ENCODE data around the gene DHCR7.

Gene DHCR7

GRCh38 chr11:71456831-71457230, 8.6 kb upstream of the DHCR7 start:
- DNase-seq (ENCODE audit: low spot score), result no peak

- no peak for DNase-seq (ENCODE audit: low spot score)
These were observed 8.1 kb upstream of the DHCR7 start for GRCh38 chr11:71456294-71456693.

GRCh38 chr11:71454470-71455113, 6.4 kb upstream of the DHCR7 start:
- DNase-seq (ENCODE audit: low spot score), result no peak

- no peak for DNase-seq (ENCODE audit: low spot score)
These were observed 5.7 kb upstream of the DHCR7 start for GRCh38 chr11:71453918-71454304.

GRCh38 chr11:71453037-71453917, 5.1 kb upstream of the DHCR7 start, which contains the start of gene NADSYN1:
Gene NADSYN1 (plus strand): TSS chr11:71453203. CDS start chr11:71453297, 94 bp downstream.
- DNase-seq (ENCODE audit: low spot score), result peak; percentile 93

- DNase-seq (ENCODE audit: low spot score), result peak; percentile 67
These were observed 4.2 kb upstream of the DHCR7 start for GRCh38 chr11:71452199-71453036.

GRCh38 chr11:71451596-71452198, 3.5 kb upstream of the DHCR7 start:
- DNase-seq (ENCODE audit: low spot score), result peak; percentile 51

DNA sequence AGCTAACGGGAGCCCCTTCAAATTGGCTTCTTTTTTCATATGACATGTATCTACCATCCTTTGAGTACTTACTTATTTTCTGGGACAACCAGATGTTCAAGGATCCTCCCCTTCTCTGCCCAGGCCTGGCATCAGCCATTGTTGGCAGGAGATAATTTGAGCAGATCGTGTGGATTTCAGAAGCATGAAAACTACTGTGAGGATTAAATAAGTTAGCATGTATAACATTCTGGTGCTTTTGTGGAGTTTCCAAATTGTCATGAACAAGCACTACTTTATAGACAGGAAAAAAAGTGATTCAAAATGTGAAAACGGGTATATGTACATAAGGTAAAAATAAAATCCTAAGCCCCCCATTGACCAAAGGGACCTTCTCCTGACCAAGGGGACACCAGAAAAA, 2.7 kb upstream of the DHCR7 start:
- DNase-seq (ENCODE audit: low spot score), result peak; percentile 31

- no peak for DNase-seq (ENCODE audit: low spot score)
These were observed 2.3 kb upstream of the DHCR7 start for GRCh38 chr11:71450507-71450906.

DNA sequence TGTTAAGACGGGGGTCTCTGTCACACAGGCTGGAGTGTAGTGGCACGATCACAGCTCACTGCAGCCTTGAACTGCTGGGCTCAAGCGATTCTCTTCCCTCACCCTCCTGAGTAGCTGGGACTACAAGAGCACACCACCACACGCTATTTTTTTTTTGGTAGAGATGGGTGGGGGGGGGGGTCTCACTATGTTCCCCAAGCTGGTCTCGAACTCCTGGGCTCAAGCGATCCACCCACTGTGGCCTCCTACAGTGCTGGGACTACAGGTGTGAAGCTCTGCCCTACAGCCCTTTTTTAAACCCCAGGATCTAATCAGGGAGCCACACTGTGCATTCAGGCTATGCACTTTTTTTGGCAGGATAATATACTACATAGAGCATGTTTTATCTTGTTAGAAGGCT, 1.4 kb upstream of the DHCR7 start:
- peak; percentile 35 for DNase-seq (ENCODE audit: low spot score)

DNA sequence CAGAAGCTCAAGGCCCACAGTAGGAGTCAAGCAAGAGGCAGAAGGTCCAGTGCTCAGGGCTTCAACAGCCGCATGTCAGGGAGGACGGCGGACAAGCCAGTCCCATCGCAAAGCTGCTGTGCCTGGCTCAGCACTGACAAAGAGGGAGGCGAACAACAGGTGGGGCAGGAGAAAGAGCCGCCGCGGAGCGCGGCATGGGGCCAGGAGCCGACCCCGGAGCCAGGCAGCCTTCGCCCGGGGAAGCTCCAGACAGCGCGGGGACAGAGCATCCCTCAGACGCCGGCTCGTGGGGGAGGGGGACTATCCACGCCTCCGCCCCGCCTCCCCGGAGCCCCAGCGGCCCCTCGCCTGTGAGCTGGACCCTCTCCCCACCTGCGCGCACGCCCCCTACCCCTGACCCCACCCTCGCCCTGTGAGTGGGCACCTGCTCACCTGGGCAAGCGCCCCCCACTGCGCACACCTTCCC, 369 bp downstream of the DHCR7 start:
- DNase-seq (ENCODE audit: low spot score), result no peak

GRCh38 chr11:71446942-71447688, 1.1 kb downstream of the DHCR7 start:
- DNase-seq (ENCODE audit: low spot score), result peak; percentile 39

GRCh38 chr11:71446150-71446549, 2.0 kb downstream of the DHCR7 start:
- DNase-seq (ENCODE audit: low spot score), result no peak

- no peak for DNase-seq (ENCODE audit: low spot score)
These were observed 3.4 kb downstream of the DHCR7 start for GRCh38 chr11:71444811-71445210.

DNA sequence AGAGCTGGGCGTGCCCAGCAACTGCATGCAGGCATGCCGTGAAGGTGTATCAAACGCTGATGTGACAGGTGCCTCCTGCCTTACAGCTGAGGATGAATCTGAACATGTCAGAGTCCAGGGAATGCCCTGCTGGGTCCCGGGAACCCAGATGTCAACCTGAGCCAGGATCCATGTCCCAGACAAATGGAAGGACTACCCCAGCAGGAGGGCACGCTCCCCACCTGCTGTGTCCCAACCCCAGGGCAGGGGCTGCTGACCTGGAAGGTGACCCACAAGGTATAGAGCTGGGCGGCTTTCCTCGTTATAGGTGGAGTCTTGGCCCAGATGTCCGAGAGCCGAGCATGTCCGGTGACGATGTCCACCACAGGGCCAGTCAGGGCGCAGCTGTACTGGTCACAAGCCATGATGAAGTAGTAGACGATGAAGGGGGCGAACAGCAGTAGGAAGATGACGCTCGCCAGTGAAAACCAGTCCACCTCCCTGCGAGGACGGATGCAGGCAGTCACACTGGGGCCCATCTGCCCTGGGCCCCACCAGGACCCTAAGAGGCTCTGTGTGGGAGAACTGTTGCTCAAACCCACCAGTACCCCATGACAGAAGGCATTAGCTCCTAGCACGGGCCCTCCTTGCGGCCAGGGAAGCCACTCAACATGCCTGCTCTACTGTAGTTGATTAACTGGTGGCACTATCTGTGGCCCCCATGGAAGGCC, 4.3 kb downstream of the DHCR7 start:
- no peak for DNase-seq (ENCODE audit: low spot score)

DNA sequence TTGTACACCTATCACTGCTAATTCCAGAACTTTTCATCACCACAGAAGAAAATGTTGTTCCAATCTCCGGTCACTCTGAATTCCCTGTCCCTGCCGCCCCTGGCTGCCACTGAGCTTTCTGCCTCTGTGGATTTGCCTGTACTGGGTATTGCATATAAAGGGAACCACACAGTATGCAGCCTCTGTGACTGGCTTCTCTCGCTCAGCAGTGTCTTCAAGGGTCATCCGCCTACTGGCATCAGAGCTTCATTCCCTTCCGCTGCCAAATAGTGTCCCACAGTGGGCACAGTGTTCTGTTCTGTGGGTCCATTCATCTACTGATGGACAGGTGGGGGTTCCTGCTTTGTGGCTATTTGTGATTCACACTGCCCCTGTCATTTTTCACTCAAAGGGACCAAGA, 5.3 kb downstream of the DHCR7 start:
- peak; percentile 49 for DNase-seq (ENCODE audit: low spot score)

DNA sequence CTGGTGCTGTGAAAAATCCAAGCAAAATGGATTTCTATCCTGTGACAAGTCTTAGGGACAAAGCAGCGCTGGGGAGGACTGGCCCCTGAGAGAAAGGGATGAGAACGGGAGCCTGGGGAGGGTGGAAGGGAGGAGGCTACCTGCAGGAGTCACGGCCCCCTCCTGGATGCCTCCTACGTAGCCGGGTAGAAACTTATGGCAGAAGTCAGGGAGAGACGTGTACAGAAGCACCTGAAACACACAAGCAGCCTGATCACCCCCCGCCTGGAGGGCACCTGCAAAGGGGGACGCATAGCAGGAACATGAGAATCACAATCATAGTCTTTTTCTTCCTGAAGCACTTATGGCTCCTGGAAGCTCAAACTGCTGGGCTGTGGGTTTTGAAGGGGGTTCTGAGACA, 6.1 kb downstream of the DHCR7 start:
- no peak for DNase-seq (ENCODE audit: low spot score)

DNA sequence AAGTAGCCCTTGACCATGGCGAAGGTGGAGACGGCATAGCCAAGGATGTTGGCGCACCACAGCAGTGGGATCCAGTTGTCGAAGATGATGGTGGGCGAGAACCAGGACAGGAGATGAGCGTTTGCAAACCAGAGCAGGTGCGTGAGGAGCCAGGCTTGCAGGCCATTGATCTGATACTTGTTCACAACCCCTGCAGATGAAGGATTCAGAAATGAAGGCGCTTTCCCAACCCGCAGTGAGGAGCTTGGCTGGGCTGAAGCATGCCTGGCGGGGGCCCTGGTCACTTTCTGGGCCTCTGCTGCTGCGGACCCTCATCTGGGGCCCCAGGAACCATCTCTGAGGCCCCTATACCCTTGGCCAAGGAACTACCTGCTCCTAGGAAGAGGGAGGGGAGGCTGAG, 6.9 kb downstream of the DHCR7 start:
- DNase-seq (ENCODE audit: low spot score), result no peak

- no peak for DNase-seq (ENCODE audit: low spot score)
These were observed 8.0 kb downstream of the DHCR7 start for GRCh38 chr11:71440021-71440755.

GRCh38 chr11:71438650-71439049, 9.5 kb downstream of the DHCR7 start:
- DNase-seq (ENCODE audit: low spot score), result no peak
